BJ (cell line): ENCODE measurements around the gene MFSD1. TPM values are rescaled to one million over a fixed set of nuclear protein-coding genes. Genes with fewer than 3 reads are reported as not detected.

Experiments
- CTCF ChIA-PET: fragments of 350-600 bp; formaldehyde crosslinking; extraction: SDS; loops from one replicate; lab custom pipeline; 2021; ENCODE audit warnings: antibody characterized with exemption, inconsistent platforms; lab: Yijun Ruan, JAX
- POLR2A ChIA-PET: fragments of 300-600 bp; sonication (Branson Sonifier 250); formaldehyde crosslinking; extraction: SDS; loops from one replicate; lab custom pipeline; 2021; ENCODE audit warnings: antibody characterized with exemption; lab: Charles Lee
- DNase-seq: peaks from one replicate; pipeline ENCODE4 v3.0.0-alpha.2; 2011; ENCODE audit warnings: low read depth
- H3K27me3 ChIP-seq: 2 replicates; pipeline ENCODE4 v1.6.0; 2011; ENCODE audit warnings: low read length; ENCODE audit not compliant: control insufficient read depth, insufficient read depth
- H3K36me3 ChIP-seq: 2 replicates; pipeline ENCODE4 v1.5.1; 2011; ENCODE audit warnings: low read length; ENCODE audit not compliant: control insufficient read depth, insufficient read depth
- H3K4me3 ChIP-seq: 2 replicates; pipeline ENCODE4 v1.5.1; 2011; ENCODE audit warnings: low read depth, mild to moderate bottlenecking, control low read depth, low read length
- CTCF ChIP-seq: IDR thresholded peaks from 2 replicates; pipeline ENCODE4 v1.5.1; 2011; ENCODE audit warnings: low read depth, mild to moderate bottlenecking, control low read depth, inconsistent platforms, low read length, moderate library complexity; ENCODE audit not compliant: insufficient read depth
- polyA plus RNA-seq: library from polyadenylated mRNA; depleted of rRNA; stranded (reverse); fragments of >200 nt; gene quantifications from 2 replicates; pipeline ENCODE4 v1.2.3, GENCODE V29; 2011

MFSD1 gene
- polyA plus RNA-seq, 1 experiment, result 69.8 TPM

- Histone ChIP-seq H3K27me3 (no peaks in the 10 kb centered on the region), H3K4me3 (no peak overlapping the region), H3K36me3 (no peaks in the 10 kb centered on the region; the same call in 1 of the 2 replicates)
- ChIA-PET POLR2A (no interaction called here), CTCF (interaction anchor here (1.1 to 3.1 kb wide), 5 partner anchors 13 to 132 kb away, joined by 5 to 26 read pairs (median 6); partner anchors contain the start of gene GFM1)
- no peak for DNase-seq
- TF ChIP-seq CTCF, result no peak
These were observed 25.3 kb upstream of the MFSD1 start for GRCh38 chr3:158776531-158776930.

DNA sequence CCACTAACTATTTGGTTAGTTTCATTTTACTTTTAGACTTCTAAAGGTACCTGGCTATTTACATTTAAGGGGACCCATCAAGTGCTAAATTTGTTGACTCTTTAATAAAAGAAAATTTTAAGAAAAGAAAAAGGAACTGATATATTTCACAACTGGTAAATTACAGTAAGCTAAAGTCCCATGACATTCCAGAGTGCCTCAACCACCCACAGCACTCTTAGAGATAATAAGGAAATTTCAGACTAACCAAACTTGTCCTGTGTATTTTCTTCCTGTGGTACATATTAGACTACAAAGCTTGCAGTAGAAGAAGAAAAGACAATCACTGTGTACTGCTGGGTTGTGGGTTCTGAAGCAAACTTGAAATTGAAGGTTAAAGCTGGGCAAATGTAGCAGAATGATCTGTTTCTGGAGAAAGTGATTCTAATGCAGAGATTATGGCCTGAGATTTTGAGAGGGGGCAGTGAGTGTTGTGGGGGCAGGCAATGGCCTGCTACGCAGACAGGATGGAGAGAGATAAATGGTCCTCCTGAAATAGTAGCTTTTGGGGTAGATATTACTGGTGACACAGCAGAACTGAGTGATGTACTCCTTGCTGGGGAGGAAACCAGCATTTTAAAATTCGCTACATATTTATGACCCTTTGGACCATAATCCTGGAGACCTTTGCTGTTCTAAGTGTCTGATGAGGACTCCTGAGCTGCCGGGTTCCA lies 24.5 kb upstream of the MFSD1 start:
- POLR2A ChIA-PET, result no interaction called here
- CTCF ChIA-PET, result interaction anchor here (0.9 to 3.1 kb wide), 6 partner anchors 9 to 133 kb away, joined by 3 to 26 read pairs (median 6); partner anchors contain the start of gene GFM1
- no peak overlapping the region for H3K4me3 ChIP-seq
- H3K27me3 ChIP-seq, result no peaks in the 10 kb centered on the region
- H3K36me3 ChIP-seq, result no peaks in the 10 kb centered on the region; the same call in 1 of the 2 replicates
- TF ChIP-seq CTCF, result no peak
- DNase-seq, result no peak

- POLR2A ChIA-PET, result no interaction called here
- CTCF ChIA-PET, result interaction anchor here (1.1 to 1.8 kb wide), 2 partner anchors 10 to 121 kb away, joined by 3 to 4 read pairs; no protein-coding TSS in a partner anchor
- no peak overlapping the region for H3K4me3 ChIP-seq
- DNase-seq, result no peak
- no peak for TF ChIP-seq CTCF
- H3K27me3 ChIP-seq, result no peaks in the 10 kb centered on the region
- H3K36me3 ChIP-seq, result no peaks in the 10 kb centered on the region
These were observed 21.1 kb upstream of the MFSD1 start for GRCh38 chr3:158780766-158781165.

DNA sequence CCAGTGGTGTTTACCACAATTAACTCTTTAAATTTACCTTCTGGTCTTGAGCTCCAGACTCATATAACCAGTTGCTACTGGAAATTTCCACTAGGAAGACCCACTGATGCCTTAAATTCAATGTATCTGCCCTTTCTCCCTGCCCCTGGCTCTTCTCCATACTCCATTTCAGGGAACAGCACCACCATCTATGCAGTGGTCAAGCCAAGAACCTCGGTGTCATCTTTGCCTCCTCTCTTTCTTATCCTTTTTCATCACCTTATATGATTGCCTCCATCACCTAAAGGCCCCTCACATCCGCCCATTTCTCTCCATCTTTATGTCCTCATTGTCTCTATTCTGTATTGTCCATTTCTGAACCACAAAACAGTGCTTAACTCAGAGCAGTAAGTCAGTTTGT lies 20.7 kb upstream of the MFSD1 start:
- Histone ChIP-seq H3K36me3 (no peaks in the 10 kb centered on the region), H3K4me3 (no peak overlapping the region), H3K27me3 (no peaks in the 10 kb centered on the region)
- no peak for TF ChIP-seq CTCF
- DNase-seq, result no peak
- ChIA-PET POLR2A (no interaction called here), CTCF (no interaction called here)

GRCh38 chr3:158781849-158782248 lies 20.0 kb upstream of the MFSD1 start:
- CTCF ChIA-PET, result no interaction called here
- no peak overlapping the region for H3K4me3 ChIP-seq
- DNase-seq, result no peak
- no peak for TF ChIP-seq CTCF
- POLR2A ChIA-PET, result no interaction called here
- no peaks in the 10 kb centered on the region for H3K36me3 ChIP-seq
- no peaks in the 10 kb centered on the region for H3K27me3 ChIP-seq
